ENCODE measurements around the gene ADARB1.
A peak's percentile ranks its signal among the peaks of the same experiment; 100 is the strongest.
"Not testable (repeated sequence)": the region's sequence is repeated elsewhere in the genome, so short reads cannot be mapped to it uniquely, and the experiment has no call there.

Gene ADARB1

DNA sequence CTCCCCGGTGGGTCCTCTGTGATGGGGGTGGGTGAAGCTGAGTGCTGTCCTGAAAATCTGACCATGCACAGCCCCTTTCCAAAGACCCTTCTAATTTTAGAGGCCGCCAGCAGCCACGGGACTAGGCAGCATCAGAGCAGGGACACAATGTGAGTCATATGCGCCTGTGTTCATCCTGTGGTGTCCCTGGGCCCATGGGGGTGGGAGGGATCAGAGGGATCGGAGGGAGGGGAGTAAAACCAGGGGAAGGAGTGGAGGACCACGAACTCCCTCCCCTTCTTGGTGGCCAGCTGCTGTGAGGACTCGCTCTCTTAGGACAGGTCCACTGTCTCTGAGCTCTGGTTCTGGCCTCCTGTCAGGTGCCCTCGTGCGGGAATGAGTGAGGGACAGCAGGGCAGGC lies 61.5 kb downstream of the ADARB1 start:
- DNase-seq (ENCODE audit: low read depth): no peak

- no peak for DNase-seq (ENCODE audit: low read depth)
These were observed 62.1 kb downstream of the ADARB1 start for GRCh38 chr21:45136500-45136899.

DNA sequence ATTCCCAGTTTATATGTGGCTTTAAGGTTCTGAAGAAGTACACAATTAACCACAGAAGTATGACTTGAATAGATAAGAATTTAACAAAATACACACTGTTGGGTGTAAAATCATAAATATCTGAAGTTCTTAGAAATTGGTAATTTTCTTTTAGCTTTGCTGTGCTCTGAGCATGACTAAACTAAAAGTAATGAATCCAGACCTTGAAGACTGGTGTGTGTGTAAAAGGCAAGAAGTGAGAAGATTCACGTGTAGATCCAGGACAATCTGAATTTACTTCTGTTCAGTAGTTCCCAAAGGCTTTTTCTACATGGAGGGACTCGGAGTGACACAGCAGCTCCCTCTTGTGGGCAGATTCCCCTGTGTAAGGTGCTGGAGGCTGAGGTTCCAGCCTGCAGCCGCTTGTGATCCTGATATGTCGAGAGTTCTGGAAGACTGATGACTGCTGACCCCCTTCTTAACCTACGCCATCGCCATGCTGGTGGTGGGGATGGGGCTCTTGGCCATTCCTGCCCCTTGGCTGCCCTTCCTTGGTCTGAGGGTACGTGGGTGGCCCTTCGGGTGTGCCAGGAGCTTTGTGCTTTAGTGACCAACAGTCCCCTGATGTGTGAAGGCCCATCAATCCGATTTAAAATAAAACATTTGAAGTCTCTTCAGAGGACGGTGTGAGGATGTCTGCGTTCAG lies 62.7 kb downstream of the ADARB1 start:
- peak; percentile 24 for DNase-seq (ENCODE audit: low read depth)

DNA sequence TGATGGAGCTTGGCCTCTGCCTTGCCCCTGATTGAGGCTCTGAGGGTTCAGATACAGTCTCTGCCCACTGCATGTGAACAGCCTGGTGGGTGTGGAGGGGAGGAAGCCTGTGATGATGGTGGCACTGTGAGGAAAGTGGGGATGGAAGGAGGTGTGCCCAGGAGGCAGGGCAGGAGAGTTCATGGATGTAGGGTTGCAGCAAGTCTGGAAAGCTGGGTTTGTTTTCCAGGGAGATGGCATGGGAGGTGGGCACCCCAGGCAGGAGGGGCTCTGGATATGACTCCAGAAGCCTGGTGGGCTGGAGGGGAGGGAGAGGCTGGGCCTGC lies 63.2 kb downstream of the ADARB1 start:
- DNase-seq (ENCODE audit: low read depth): no peak

DNA sequence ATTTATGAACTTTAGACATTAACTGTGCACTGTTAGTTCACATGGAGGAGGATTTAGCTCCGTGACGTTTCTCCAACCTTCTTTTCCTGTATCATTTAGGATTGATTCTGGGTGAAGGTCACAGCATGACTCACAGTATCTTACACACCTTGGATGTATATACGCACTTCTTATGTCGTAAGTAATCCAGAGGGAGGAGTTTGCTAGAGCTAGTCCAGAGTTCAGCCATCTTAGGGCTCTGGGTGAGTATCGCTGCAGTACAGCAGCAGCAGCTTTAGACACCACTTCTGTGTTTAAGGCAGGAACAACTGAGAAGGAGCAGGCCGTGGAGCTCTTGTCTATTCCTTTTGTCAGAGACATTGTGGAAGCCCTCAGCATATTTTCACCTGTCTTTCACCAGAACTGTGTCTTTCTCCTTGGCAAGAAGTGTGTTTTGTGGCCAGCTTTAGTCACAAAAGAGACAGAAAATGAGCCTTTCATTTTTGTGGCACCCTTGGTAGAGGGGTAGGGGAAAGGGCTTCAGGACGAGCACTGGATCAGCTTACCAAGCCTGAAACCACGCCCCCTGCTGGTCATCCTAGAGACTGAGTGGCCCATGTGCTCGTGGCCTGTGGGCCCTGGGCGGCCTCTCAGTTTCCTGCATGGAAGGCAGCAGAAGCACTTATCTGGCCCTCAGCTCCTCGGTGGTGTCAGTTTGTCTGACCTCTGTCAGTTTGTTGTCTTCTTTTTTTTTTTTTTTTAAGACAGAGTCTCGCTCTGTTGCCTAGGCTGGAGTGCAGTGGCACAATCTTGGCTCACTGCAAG lies 64.0 kb downstream of the ADARB1 start:
- DNase-seq (ENCODE audit: low read depth): peak; percentile 52

- not testable (repeated sequence) for DNase-seq (ENCODE audit: low read depth)
These were observed 64.6 kb downstream of the ADARB1 start for GRCh38 chr21:45139003-45139360.

DNA sequence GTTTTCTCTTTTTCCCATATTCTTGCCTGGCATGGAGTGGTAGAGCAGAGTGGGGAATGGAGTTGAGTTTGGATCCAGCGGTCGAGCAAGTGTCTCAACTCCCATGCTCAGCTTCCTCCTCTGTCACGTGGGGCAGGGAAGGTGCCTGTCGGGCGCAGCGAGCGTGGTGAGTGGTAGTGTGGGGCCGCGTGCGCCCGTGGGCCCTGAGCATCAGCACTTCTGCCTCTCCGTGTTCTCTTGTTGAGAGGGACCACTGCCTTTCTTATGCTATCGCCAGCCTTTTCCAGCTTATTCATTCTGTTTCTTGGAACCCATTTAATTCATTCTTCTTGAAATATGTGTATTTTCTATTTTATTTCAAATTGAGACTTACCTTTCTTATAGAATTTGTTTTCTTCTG lies 65.1 kb downstream of the ADARB1 start:
- DNase-seq (ENCODE audit: low read depth): no peak

- DNase-seq (ENCODE audit: low read depth): peak; percentile 9
These were observed 66.1 kb downstream of the ADARB1 start for GRCh38 chr21:45140346-45140940.

GRCh38 chr21:45140944-45141343 lies 66.6 kb downstream of the ADARB1 start:
- DNase-seq (ENCODE audit: low read depth): not testable (repeated sequence)

DNA sequence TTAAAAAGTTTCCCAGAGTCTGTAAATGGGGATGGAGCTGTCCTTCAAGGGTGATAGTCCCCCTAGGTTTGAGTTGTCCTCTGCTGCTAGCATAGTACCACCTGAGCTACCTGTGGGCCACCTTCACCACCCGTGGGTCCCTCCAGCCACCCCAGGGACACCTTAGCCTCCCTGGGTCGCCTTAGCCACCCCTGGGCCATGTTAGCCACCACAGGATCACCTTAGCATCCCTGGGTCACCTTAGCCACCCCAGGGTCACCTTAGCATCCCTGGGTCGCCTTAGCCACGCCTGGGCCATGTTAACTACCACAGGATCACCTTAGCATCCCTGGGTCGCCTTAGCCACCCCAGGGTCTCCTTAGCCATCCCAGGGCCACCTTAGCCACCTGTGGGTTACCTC lies 67.1 kb downstream of the ADARB1 start:
- no peak for DNase-seq (ENCODE audit: low read depth)

DNA sequence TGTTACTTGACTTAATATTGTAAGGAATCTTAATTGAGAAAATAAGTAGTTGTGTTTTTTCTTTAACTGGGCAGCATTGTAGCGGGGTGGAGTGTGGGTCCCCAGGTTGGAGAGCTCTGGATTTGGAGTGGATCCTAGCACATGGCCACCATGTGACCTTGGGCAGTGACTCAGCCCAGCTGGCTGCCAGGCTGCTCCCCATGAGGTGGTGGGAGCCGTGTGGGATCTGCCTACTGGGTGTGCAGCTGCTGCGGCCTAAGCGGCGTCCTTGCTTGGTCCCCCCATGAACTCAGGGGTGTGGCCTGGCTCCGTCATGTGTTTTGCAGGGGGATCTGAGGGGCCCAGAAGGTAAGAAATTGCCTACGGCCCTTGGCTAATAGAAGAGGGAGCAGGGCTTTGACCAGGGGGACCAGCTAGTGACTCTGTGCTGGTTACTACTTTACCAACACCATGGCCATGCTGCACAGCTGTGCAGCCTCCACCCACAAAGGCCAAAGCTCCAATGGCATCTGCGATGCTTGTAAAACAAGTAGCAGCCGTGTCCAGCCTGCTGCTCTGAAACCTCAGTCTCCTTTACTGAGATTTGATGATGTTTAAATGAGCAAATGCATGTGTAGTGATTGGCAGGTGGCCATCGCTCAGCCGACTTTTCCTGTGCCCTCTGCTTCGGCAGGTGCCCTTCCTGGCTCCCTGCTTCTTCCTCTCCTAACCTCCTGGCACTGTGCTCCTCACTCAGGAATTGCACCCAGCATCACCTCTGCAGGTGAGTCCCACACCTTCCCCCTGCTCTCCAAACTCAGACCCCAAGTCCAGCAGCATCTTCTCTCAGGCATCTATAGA lies 68.3 kb downstream of the ADARB1 start:
- no peak for DNase-seq (ENCODE audit: low read depth)

DNA sequence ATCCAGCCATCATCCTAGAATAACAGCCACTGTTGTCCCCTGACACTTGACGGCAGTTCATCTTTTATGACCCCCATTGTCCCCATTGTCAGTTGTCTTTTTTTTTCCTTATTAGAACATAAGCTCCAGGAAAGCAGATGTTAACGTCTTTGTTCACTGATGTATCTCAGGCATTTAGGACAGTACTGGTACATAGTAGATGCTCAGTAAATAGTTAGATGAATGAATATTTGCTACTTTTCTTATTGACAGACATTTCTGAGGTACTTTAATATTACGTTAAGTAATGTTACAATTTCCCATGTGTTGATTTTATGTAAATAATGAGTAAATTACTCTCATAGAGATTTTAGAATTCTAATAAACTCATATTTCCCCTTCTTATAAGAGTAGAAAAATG lies 69.5 kb downstream of the ADARB1 start:
- no peak for DNase-seq (ENCODE audit: low read depth)

- DNase-seq (ENCODE audit: low read depth): no peak
These were observed 70.8 kb downstream of the ADARB1 start for GRCh38 chr21:45145146-45145545.

GRCh38 chr21:45145846-45146245 lies 71.5 kb downstream of the ADARB1 start:
- not testable (repeated sequence) for DNase-seq (ENCODE audit: low read depth)

- no peak for DNase-seq (ENCODE audit: low read depth)
These were observed 71.9 kb downstream of the ADARB1 start for GRCh38 chr21:45146306-45146705.

DNA sequence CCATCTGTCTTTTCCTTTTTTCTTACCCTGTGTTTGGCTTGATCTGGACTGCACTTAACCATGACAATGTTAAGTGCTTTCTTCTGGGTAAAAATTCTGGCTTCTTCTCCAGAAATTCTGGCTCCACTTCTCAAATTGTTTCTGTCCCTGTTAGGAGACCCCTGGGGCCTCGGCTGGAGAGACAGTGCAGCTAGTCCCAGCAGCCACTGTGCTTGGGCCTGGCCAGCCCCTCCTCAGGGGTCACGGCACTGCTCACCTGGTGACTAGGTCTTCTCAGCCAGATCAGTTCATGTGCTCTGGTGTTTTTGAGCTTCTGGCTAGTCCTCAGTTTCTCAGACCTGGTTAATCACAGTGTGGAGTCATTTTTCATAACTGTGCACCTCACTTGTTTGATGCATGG lies 72.4 kb downstream of the ADARB1 start:
- no peak for DNase-seq (ENCODE audit: low read depth)

DNA sequence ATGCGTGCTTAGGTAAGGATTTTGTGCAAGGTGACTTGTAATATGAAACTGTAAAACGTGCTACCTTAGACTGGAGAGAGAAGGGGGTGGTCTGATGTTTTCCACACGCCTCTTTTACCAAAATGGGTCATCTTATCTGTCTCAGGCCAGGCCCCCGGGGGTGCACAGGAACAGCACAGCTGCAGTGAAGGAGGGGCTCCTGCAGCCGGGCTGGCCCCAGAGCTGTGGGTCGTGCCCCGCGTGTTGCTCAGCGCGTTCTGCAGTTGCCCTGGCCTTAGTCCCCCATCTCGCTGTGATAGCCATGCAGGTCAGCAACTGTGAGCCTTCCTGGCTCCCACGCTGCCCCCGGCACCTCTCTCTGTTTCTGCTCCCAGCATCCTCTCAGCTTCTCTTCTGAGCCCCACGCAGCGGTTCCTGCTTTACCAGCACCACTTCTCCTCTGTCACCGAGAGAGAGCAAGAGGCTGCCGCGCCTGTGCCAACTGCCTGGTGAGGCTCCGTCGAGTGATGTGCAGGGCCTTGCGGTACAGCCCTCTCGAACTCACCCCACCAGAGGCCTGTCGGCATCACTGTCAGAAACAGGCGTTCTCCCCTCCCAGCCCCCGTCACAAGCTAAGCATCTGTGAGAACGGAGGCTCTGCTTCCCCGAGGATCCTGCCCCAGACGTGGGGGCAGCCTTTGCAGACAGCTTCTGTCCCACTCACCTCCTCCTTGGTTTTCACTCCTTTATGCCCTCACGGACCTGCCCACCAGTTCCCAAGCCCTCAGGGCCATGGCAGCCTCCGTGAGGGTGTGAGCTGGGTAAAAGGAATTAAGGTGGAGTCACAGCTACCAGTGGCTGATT lies 73.3 kb downstream of the ADARB1 start:
- DNase-seq (ENCODE audit: low read depth): no peak

DNA sequence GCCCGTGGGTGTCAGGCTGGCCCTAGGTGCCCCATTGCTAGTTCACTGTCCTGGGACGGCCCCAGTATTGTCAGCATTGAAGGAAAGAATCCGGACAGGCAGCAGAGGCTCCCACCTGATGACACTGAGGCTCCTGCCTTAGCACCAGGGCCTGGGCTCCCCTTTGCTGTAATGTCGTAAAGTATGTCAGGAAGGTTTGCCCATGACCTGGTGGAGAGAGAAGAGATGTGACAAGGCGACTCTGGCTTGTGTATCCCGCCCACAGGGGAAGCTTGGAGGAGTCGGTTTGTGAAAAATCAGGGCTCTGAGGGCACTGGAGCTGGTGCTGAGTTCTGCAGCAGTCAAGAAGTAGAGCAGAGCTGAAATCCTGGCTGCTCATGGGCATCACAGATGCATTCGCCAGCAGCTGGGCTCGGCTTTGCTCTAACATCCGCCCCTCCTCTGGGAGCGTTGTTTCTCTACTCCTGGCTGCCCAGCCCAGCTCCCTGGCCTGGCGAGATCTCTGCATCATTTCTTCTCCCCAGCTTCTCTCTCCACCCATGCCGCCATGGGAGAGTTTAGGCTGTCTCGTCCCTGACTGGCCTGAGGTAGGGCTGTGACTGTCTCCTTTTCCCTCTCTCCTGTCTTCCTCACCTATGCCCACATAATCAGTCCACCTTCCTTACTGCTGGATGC lies 74.1 kb downstream of the ADARB1 start:
- DNase-seq (ENCODE audit: low read depth): no peak

- DNase-seq (ENCODE audit: low read depth): no peak
These were observed 74.6 kb downstream of the ADARB1 start for GRCh38 chr21:45149021-45149420.

DNA sequence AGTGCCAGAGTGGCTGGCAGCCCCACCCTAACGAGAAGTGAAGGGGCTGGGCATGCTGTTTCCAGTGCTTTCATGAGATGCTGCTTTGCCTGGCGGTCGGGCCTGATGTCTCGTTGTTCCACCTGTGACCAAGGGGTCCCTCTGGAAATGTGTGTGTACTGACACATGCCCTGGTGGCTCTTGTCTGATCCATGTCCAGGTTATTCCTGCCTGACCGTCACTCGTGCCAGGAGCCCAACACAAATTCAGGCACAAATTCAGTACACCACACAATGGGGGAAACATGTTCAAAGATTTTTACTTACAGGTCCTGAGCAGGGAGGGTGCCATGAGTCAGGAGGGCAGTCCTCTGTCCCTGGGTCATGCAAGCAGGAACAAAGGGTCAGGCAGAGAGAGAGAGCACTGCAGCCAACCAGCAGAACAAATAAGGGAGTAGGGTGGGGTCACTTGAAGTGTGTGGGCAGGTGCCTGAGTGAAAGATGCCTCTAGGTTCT lies 76.3 kb downstream of the ADARB1 start:
- DNase-seq (ENCODE audit: low read depth): no peak
